Body of pancreas (tissue), 4 donors: ENCODE results near the gene RAD51D. TPM values are rescaled to one million over a fixed set of nuclear protein-coding genes. Genes with fewer than 3 reads are reported as not detected.

ENCODE experiments used
- ATAC-seq: fragments of 150-250 bp; one replicate; pipeline ENCODE4 v1.9.1; 2016
- DNase-seq, 4 donors: peaks; one replicate each; pipeline ENCODE4 v3.0.0-alpha.2; 2019
- H3K27ac ChIP-seq, 4 donors: fragments of 200-600 bp; sonication (generic); 1 replicate in 3 of 4; 2 replicates in 1 of 4; pipeline versions ENCODE4 v1.5.1 to v1.6.1; 2016 to 2019; ENCODE audit warnings: mild to moderate bottlenecking in 1 of 4, mixed read lengths in 1 of 4, moderate library complexity in 1 of 4
- H3K27me3 ChIP-seq, 2 donors: fragments of 200-600 bp; sonication (generic); one replicate each; pipeline ENCODE4 v1.6.0; 2016; ENCODE audit warnings: mild to moderate bottlenecking in 1 of 2
- H3K36me3 ChIP-seq, 2 donors: fragments of 200-600 bp; sonication (generic); replicated peaks in 1 of 2; 2 replicates each; pipeline ENCODE4 v1.5.1; 2016; ENCODE audit warnings: low read depth in 2 of 2; ENCODE audit not compliant: insufficient read depth in 1 of 2
- H3K4me1 ChIP-seq: fragments of 200-600 bp; sonication (generic); one replicate; pipeline ENCODE4 v1.6.0; 2016
- H3K4me3 ChIP-seq, 2 donors: fragments of 200-600 bp; sonication (generic); 1 replicate in 1 of 2; 2 replicates in 1 of 2; pipeline ENCODE4 v1.5.1; 2016 to 2019
- H3K9me3 ChIP-seq, 3 donors: fragments of 200-600 bp; sonication (generic); 1 replicate in 2 of 3; 2 replicates in 1 of 3; pipeline ENCODE4 v1.5.1; 2016
- CTCF ChIP-seq, 7 experiments: fragments of 450-650 bp in 4 of 7; fragments of 200-600 bp in 3 of 7; sonication (generic) in 3 of 7; IDR thresholded peaks; one replicate each; pipeline ENCODE4 v1.5.1; 2016 to 2019; ENCODE audit warnings: antibody characterized with exemption in 7 of 7
- POLR2A ChIP-seq, 3 donors: fragments of 450-650 bp; IDR thresholded peaks; one replicate each; pipeline ENCODE4 v1.6.1; 2016; ENCODE audit warnings: antibody characterized with exemption in 3 of 3, mild to moderate bottlenecking in 2 of 3
- WGBS, 2 donors: methylation state at CpG; one replicate each; pipeline ENCODE4 v1.1.5; 2017; 5-methylcytosine and 5-hydroxymethylcytosine counted together
- intact Hi-C: fragments of 100-400 bp; cut with DNase I; formaldehyde crosslinking; loops from one replicate; pipeline ENCODE4 v1.15.1; 2023
- total RNA-seq, 2 donors: library from RNA; depleted of rRNA; stranded (reverse); fragments of >200 nt; gene quantifications; one replicate each; pipeline ENCODE4 v1.1.0, GENCODE V29; 2016

Gene RAD51D
- total RNA-seq, 2 donors from 2014 or later: 3.4 to 16.2 TPM

- Histone ChIP-seq H3K27ac (no peak overlapping the region), H3K4me3 (no peak overlapping the region), H3K9me3 (no peaks in the 10 kb centered on the region), H3K4me1 (no peaks in the 10 kb centered on the region), H3K36me3 (no peaks in the 10 kb centered on the region), H3K27me3 (no peaks in the 10 kb centered on the region)
- intact Hi-C loops: loop anchor here (10.0 kb wide), 2 partner anchors 154 to 374 kb away; partner anchors contain the start of gene SLFN12L
- 50 to 61% methylated on average over 13 of the region's 13 CpGs for WGBS, 2 donors
- TF ChIP-seq CTCF (IDR thresholded peaks at IDR 0.05) (no peak), POLR2A (IDR thresholded peaks at IDR 0.05) (no peak)
- ATAC-seq (no peak), DNase-seq (no peak)
Observed at GRCh38 chr17:35160354-35161201, 40.9 kb upstream of the RAD51D start.

- H3K9me3 ChIP-seq: no peaks in the 10 kb centered on the region
- no peaks in the 10 kb centered on the region for H3K4me1 ChIP-seq
- H3K27ac ChIP-seq: no peak overlapping the region
- 67 to 84% methylated on average over 2 of the region's 2 CpGs for WGBS, 2 donors
- H3K4me3 ChIP-seq: no peak overlapping the region
- H3K36me3 ChIP-seq: no peaks in the 10 kb centered on the region
- DNase-seq (no peak), ATAC-seq (no peak)
- H3K27me3 ChIP-seq: no peaks in the 10 kb centered on the region
- no peak for TF ChIP-seq POLR2A (IDR thresholded peaks at IDR 0.05)
- no peak for TF ChIP-seq CTCF (IDR thresholded peaks at IDR 0.05)
- intact Hi-C loops: loop anchor here (10.0 kb wide), 2 partner anchors 155 to 375 kb away; partner anchors contain the start of gene SLFN12L
Observed at GRCh38 chr17:35159940-35160339, 40.3 kb upstream of the RAD51D start.

- Histone ChIP-seq H3K27me3 (no peaks in the 10 kb centered on the region), H3K36me3 (no peaks in the 10 kb centered on the region), H3K27ac (no peak overlapping the region), H3K9me3 (no peaks in the 10 kb centered on the region), H3K4me3 (no peak overlapping the region), H3K4me1 (no peaks in the 10 kb centered on the region)
- TF ChIP-seq CTCF (IDR thresholded peaks at IDR 0.05) (no peak), POLR2A (IDR thresholded peaks at IDR 0.05) (no peak)
- WGBS, 2 donors: 81 to 84% methylated on average over 5 to 7 of the region's 7 CpGs
- intact Hi-C loops: no loop called here
- no peak for DNase-seq
- ATAC-seq: no peak
Observed at GRCh38 chr17:35155246-35155645, 35.6 kb upstream of the RAD51D start.

GRCh38 chr17:35154196-35155165 lies 34.8 kb upstream of the RAD51D start:
- 81 to 83% methylated on average over 13 of the region's 13 CpGs for WGBS, 2 donors
- Histone ChIP-seq H3K4me1 (no peaks in the 10 kb centered on the region), H3K27me3 (no peaks in the 10 kb centered on the region), H3K27ac (no peak overlapping the region), H3K36me3 (no peaks in the 10 kb centered on the region), H3K4me3 (no peak overlapping the region), H3K9me3 (no peaks in the 10 kb centered on the region)
- ATAC-seq: no peak
- DNase-seq: no peak
- intact Hi-C loops: no loop called here
- TF ChIP-seq CTCF (IDR thresholded peaks at IDR 0.05) (no peak), POLR2A (IDR thresholded peaks at IDR 0.05) (no peak)
